Stimulated activated CD8-positive, alpha-beta memory T cell treated with anti-CD3 and anti-CD28 coated beads, Interleukin-15, amount 100 ng/mL, for 48 hours (primary cell): ENCODE measurements around the gene KIRREL3.

Experiments used
- DNase-seq, 2 donors: peaks; one replicate each; pipeline ENCODE4 v3.0.0-alpha.2; 2020; ENCODE audit warnings: low read depth in 2 of 2

The KIRREL3 gene

DNA sequence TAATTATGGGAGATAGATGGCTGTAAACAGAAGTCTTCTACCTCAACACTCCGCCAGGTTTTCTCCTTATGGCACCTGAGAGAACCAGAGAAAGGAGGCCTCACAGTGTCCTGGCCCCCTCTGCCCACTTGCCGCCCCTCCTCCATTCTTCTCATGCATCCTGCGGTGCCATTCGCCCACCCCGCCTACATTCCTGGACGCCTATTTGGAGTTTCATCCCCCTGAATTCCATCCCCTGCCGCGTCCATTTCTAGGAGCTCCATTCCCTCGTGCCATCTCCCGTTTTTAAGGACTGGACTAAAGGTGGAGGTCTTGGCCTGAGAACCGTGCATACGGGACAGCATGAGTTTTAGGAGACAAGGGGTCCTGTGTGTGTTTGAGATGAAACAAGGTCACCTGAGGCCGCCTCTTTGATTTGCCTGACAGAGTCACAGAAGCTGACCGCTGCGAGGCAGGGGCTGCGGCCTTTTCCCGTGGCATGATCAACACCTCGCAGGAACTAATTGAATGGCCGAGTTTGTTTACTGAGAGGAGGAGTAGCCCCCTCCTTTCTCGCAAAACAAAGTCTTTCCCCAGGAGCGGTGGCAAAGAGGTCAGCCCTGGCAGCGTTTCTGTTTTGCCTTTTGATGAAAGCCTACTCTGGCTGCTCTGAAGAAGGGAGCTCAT, 398.9 kb downstream of the KIRREL3 start:
- no peak for DNase-seq

DNA sequence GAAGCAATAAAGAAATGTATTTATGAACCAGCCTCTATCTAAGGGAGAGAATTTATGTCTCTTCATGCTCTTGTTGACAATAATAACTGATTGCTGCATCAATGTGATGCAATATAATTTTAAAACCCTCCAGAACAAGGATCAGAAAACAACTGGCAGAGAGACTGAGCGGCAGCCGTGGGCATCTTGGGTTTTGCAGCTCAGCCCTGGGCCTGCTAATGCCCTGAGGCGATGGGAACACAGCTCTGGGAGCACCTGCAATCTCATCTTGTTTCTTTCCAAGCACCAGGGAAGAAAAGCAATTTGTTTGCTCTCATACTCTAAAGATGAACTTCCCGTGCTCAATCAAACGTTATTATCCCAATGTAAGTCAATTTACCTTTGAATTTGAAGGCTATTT, 399.4 kb downstream of the KIRREL3 start:
- DNase-seq = no peak

DNA sequence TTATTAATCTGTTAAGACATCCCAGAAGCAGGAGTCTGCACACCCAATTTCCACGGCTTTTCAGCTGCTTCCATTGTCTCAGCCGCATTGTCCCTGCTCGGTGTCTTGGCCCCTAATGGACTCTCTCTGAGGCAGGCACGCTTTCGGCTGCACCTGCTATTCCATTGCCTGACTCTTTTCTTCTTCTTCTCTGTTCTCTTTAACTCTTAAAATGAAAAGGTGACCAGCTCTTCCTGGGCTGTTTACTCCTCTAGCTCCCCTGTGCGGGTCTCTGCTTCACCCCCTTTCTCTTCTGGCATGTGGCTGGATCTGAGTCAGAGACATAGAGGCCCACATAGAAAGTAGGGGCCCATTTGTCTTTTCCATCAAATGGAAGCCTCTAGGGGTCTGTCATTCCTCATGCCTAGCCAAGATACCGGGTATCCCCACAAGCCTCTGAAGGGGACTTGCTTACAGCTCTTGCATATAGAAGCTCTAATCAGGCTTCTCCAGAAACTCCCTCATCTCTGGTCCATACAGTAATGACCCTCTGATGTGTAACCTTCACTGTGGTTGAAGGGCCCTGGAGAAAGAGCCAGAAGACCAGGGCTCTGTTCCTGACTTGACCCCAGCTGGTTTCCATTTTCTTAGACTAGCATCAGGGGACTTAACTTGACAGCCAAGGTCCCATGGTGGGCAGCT, 401.2 kb downstream of the KIRREL3 start:
- DNase-seq = no peak

DNA sequence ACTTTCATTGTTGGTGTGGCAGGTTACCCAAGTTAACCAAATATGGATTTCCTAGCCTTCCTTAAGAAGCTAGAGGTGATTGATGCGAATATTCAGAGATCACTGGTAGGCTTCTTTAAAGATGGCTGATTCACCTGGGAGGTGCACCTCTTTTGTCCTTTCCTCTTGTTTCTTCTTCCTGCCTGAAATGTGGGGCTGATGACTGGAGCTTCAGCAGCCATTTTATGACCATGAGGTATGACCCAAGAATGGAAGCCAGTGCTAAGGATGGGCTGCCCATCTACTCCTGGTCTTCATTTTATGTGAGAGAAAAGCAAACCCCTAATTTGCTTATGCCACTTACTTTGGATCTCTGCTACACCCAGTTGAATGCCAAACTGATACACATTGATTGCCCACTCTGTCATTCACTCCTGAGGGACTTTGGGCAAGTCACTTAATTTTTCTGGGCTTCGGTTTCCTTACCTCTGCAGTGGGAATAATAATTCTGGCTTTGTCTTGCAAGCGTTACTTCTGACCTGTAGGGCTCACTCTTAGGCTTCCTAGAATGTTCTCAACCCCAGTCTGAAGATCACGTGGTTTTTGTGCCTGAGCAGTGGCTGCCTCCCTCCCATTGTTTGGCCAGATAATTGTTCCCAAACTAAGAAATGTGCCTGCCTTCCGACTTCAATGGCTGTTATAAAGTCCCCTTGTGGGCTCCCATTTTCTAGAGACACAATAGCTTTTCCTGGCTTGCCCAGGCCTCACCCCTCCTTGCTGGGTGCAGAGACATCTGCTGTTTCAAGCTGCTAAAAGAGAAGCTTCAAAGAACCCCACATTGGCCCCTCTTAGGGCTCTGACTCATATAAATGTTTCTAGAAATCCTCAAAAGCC, 402.0 kb downstream of the KIRREL3 start:
- no peak for DNase-seq

DNA sequence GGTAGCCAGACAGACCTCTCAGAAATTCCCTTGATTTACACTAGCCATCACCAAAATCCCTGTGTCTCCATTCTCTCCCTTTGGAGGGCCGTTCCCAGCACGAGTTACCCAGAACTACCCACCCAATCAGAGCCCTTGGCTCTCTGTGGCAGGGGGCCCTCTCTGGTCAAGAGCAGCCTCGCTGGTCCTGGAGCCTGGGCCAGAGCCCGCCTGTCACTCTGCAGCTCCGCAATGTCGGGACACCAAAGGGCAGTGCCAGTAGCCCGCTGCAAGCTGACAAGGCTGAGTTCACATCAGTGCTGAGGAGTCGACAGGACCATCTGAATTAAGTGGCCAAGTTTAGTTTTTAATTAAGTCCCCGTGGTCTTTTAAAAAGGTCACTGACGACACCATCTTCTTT, 403.5 kb downstream of the KIRREL3 start:
- DNase-seq = no peak

DNA sequence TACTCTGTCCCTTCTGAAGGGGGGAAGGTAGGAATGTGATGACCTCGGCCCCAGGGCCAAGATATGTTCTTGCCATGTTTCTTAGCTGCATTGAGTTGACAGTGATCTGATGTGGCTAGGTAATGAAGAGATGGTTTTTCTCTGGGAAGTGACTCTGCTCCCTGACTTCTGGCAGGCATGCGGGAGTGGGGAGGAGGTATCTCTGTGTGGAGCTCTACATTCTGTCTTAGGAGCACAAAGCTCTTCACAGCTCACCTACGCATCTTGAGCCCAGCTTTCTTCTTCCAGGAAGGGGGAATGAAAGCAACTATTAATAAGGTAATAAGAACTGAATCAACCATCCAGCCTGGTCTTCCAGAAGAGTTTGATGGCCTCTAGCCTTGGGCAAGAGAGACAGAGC, 404.1 kb downstream of the KIRREL3 start:
- no peak for DNase-seq

DNA sequence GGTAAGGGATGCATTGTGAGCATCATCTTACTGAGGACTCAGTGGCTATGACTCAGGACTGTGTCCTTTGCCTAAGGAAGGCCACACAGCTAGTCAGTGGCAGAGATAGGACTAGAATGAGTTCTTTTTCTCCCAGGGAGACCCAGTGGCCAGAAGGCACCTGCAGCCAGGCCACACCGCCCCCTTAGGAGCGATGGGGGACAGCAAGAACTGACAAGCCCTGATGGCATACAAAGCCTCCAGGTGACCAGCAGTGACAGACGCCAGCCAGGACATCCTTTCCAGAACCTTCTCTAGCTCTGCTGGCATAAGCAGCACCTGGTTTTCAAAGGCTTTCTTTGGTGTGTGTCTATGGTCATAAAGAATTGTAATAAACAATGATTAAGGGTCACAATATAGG, 405.0 kb downstream of the KIRREL3 start:
- no peak for DNase-seq

DNA sequence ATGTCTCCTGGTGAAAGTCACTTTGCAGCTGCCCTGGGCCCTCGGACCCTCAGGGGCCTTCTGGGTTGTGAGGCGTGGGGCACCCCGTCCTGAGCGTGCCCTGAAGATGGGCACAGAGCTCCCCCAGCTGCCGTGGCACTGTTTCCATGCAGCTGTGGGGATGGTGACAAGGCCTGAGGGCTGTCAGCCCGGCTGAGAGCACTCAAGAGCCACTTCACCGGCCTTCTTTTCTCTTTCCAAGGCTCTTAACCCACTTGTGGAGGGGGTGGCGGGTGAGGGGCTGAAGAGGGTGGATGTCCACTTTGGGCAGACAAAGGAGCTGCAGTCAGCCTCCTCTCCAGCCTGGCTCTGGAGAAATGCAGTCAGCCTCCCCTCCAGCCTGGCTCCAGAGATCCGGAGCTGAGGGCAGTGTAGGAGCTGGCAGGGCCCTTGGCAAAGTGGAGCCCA, 405.6 kb downstream of the KIRREL3 start:
- DNase-seq = no peak

DNA sequence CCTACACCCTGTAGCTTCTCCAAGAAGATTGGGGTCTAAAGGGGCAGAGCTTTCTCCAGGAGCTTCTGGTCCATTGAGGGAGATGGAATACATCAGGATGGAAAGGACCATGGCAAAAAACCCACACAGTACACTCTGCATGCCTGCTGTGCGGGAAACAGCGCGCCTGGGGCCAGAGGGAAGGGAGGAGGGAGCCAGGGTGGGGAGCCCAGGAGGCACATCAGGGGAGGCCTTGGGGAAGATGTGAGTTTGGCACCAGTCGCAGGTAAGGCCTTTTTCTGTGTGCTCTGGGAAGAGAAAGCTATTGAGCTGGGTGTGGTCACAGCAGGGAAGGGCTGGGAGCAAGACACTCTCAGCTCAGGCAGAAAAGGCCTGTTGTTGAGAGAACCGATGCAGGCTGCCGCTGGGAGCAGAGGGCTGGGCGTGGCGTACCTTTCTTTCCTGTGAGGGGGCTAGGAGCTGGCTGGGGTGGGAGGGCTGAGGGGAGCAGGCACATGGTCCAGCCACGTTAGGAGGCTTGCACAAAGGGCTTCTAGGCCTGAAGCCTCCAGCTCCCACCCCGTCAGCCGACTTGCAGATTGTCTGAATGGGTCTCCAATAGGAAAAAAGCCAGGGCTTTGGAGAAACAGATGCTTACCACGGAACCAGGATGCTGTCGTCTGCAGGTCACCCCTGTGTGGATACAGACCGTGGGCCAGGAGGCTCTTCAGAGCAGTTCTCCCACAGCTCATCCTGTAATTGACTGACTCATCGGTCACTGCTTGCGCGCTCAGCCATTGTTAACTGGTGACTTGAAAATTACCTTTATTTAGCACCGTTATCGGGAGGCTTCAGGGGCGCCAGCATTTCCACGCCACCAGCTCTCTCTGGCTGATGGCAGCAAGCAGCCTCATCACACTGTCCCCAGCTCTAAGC, 407.8 kb downstream of the KIRREL3 start:
- DNase-seq = no peak

DNA sequence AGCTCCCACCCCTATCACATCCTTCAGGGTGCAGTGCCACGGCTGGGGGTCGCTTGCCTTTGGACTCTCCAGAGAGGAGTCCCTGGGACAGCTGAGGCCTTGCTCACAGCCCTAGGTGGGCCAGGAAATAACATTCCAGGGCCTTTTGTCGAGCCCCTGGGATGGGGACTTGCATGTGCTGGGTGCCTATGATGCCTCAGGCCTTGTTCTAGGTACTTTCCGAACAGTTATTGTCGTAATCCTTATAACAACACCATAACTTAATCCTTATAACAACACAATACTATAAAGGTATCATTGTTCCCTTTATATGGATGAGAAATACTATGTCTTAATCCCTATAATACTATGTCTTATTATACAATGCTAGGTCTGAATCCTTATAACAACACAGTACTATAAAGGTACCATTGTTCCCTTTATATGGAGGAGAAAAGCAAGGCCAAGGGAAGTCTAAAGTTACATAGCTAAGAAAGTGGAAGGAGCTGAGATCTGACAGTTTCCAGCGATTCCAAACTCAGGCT, 408.5 kb downstream of the KIRREL3 start:
- no peak for DNase-seq

DNA sequence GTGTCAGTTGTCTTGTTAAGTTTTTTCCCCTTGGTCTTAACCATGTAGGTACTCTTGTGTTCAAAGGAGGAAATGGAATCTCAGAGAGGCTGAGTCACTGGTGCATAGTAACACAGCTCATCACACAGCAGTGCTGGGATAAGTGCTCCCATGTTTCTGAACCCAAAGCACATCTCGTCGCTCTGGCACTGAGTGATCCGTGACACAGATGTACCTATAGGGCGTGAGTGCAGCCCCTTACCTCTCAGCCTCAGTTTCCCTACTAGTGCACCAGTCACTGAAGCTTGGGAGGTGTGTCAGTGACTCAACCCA, 411.1 kb downstream of the KIRREL3 start:
- DNase-seq = no peak

DNA sequence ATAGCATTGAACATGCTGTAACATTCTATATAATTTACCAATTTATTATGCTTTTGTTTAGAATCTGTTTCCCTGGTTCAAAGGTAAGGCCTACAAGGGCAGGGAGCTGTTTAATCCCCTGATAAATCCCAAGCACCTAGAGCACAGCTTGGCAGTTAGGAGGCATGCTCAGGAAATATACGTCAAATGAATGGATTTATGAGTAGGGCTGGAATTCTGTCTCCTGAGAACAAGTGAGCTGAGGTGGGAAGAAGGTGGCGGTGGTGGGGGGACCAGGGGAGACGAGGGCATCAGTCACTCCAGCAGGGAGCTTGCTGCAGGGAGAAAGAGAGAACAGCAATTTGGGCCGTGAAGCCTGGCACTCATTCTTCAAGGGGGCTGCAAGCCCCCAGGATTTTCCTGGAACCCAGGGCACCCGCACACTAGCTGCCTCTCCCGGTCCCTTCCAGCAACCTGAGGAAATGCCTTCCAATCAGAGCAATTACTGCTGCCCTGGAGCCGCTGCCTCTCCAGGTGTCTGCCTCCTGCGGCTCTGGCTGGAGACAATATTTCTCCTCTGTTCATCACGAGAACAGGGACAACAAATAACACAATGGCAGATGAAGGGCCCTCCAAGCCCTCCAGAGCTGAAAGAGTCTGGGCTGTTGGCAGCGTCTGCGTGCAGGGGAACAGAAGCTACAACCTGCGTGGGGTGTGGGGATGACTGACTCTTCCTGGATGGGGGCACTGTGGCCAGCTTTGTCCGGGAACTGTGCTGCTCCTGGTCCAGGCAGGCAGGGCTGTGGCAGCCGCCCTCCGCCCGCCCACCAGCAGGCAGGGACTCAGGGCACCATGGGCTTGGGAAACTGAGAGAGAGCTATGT, 411.7 kb downstream of the KIRREL3 start:
- DNase-seq = no peak

DNA sequence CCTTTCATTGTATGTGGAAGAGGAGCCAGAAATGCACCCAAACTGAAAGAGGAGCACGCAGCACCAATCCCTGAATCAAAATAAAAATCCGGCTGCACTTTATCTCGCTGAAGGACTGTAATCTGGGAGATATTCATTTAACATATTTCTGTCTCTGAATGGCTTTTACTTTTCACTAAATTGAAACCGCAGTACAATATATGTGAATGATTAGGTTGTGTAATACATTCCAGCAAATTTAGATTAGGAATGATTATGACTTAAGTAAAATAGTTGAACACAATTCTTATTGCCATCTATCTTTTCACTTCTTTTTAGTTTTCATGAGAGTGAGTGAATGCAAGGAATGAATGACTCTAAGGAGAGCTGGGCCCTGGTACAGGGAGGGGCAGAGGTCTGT, 413.0 kb downstream of the KIRREL3 start:
- DNase-seq = no peak

DNA sequence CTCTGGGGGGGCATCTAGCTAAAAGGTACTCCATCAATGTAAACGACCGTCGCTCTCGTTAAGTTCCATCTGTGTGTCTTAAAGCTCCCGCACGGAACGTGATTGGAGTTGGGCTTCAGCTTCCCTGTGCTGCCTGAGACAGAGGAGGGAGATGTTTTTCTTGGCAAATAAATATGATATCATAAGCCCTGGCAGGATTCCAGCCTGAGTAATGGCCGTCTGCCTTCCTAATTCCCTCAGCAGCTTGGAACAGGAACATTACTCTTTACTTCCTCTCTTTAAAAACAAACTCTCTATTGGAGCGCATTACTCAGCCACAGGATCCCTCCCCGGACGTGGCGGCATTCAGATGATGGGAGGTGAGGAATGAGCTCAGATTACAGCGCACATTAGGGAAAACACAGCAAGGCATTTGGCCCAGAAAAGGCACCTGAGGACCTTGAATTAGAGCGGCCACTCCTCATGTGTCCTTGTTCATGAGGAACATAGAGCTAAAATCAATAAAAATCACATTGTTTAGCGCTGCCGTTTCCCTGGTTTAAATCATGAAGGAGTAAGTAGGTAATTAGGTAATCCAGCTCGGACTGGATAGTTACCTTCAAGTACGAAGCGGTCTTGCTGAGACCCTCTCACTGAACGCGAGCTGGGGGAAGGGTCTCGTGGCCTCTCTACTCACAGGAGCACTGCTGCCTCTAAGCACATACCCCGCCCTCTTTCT, 414.6 kb downstream of the KIRREL3 start:
- DNase-seq = no peak

DNA sequence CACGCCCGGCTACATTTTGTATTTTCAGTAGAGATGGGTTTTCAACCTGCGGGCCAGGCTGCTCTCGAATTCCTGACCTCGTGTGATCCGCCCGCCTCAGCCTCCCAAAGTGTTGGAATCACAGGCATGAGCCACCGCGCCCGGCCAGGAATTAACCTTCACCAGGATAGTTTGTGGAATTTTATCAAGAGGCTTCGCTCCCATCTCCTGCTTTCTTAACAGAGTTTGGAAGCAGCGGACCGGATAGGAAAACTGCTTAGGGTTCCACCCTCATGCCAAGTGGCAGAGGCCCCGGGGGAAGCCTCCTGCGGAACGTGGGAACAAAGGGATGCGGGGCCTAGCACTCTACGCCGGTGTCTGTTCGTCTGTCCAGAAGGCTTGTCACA, 415.2 kb downstream of the KIRREL3 start:
- no peak for DNase-seq

DNA sequence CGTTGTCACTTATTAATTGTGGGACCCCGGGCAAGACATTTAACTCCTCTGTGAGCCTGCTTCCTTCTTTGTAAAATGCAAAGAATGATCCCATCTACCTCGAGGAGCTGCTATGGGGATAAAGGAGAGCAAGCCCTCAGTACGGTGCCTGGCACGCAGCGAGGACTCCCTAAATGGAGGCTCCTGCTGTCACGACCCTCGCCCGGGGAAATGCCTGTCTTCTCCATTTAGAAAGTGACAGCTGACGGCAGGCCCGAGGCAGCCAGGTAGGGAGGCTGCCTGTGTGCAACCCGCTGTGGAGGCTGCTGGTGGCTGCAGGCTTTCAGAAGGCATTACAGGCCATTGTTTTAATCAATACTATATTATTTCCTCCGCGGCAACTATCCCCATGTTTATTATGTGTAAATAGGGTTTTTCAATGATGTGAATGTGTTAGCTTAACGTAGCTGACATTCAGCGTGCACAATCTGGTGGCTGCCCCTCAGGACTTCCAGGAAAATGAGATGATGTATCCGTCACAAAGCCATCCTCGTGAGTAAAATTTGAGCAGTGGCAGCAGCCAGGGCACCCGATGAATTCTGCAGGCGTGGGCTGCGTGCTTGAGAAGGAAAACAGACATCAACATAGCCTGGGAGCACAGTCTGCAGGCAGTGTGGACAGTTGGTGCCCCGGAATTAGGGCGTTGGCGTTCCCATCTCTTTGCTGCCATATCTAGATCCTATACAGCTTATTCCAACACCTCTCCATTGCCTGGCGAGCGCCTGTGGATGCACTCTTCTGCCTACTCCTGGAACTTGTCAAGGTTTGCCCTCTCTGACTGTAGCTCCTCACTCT, 416.8 kb downstream of the KIRREL3 start:
- DNase-seq = no peak

DNA sequence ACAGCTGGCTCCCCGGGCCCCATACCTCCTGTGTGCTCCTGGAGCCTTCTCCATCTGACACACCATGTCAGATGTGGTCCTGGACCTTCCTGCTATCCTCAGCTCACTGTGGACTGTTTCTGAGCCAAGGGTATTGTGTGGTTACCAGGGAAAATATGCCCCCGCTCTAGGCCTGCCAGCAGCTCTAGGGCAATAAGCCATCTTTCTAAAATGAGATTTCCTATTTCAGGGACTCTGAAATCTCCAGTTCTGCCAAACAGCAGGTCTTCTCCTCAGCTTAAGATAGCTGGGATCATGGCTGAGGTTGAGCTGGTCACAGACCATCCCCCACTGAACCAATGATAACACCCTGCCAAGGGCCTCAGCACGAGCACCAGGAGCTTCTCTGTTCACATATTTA, 417.5 kb downstream of the KIRREL3 start:
- DNase-seq = no peak

DNA sequence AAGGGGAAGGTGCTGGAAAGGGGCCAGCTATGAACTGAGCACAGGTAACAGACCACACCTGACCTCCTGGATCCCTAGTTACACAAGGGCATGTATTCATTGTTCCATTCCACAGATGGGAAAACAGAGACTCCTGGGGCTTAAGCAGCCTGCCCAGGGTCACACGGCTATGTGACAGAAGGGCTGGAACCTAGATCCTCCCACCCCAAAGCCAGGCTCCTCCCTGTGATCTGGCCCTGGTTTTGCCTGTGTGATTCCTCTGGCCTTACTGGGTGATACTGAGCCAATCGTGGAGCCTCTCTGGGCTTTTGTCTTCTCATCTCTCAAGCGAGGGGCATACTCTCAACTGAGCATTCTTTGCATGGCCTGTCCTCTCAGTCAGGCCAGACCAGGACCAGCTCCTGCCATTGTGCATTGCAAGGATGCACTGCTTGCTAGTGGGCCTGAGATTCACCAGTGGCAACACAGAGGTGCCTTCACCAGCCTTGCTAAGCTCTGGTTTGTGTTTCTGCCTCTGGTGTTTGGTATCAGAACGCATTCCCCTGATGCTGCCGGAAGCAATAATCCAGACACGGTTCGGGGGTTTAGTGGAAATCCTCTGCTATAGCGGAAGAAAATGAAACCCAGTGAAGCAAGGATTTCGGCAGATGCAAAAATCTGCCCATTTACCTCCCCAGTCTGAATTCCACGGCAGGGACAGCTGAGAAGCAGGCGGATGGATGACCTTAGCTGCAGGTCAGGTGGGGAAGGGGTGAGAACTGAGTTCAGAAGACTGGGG, 418.5 kb downstream of the KIRREL3 start:
- DNase-seq = no peak
